UCSD-AML1 (cell line): ENCODE results near the gene MRPS18C.
"Not testable (repeated sequence)": the region's sequence is repeated elsewhere in the genome, so short reads cannot be mapped to it uniquely, and the experiment has no call there.

Source experiments
- DNase-seq: peaks from one replicate; lab custom pipeline; 2025; ENCODE audit not compliant: unreplicated experiment; lab: John Stamatoyannopoulos, UW

MRPS18C gene

DNA sequence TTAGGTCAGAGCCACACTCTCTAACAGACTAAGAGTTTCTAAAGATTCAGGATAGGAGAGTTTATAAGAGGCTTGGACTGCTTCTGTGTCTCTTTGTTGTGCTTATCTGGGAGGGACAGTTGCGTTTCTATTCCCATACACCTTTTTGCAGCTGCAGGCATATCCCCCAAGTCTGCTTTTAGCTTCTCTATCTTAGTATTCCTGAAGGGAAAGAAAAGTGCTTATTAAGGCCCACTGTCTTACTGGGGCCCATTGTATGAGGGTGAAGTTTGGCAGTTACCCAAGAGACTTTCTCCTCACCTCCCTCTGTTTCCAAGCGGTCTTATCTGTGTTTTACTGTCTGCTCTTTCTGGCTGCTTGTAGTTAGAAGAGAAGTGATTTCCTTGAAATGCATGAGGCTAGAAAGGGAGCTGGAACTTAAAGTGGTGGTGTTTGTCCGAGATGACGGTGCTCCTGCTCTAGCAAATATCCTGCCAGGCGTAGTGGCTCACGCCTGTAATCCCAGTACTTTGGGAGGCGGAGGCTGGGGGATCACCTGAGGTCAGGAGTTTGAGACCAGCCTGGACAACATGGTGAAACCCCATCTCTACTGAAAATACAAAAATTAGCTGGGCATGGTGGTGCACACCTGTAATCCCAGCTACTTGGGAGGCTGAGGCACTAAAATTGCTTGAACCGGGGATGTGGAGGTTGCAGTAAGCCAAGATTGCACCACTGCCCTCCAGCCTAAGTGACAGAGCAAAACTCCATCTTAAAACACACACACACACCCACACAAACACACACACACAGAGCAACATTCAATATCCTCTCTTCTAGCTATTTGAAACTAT lies 40.4 kb downstream of the MRPS18C start:
- not testable (repeated sequence) for DNase-seq

GRCh38 chr4:83498187-83498586 lies 42.3 kb downstream of the MRPS18C start:
- no peak for DNase-seq

- DNase-seq, result not testable (repeated sequence)
These were observed 45.8 kb downstream of the MRPS18C start for GRCh38 chr4:83501671-83502070.

- no peak for DNase-seq
These were observed 48.1 kb downstream of the MRPS18C start for GRCh38 chr4:83503974-83504373.

GRCh38 chr4:83504503-83504902 lies 48.6 kb downstream of the MRPS18C start:
- no peak for DNase-seq

DNA sequence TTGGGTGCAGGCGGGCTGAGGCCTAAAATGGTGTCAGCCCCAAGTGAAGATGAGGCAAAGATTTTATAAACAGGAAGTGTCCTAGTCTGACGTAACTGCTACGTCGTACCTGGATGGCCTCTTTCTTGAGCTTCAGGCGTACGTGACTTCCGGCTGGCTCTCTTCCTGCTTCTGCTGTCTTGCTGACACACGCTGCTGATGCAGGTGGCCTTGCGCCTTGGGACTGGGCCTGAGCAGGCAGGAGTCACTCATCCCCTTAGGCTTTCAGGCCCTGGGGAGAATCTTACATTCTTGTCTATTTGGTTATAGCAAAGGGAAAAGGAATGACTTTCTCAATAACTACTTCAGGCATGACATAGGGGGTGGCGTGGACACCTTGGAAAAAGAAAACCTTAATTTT lies 49.1 kb downstream of the MRPS18C start:
- DNase-seq, result no peak

DNA sequence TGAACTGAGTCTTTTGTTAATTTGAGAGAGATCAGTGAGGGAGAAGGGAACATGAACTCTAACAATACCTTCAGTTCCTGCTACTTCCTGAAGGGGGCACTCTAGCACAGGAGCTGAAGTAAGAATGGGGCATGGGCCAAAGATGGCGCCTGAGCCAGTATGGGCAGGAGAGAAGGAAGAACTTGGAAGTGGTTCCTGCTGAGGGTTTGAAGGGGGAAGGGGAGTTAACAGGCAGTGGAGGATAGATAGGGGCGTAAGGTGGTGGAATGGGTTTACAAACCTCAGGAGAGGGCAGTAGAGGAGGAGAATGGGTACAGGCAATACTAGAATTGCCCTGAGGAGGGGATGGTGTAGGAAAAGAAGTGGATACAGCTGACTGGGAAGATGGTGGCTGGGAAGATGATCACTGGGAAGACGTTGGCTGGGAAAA lies 53.3 kb downstream of the MRPS18C start:
- DNase-seq, result peak; percentile 59

DNA sequence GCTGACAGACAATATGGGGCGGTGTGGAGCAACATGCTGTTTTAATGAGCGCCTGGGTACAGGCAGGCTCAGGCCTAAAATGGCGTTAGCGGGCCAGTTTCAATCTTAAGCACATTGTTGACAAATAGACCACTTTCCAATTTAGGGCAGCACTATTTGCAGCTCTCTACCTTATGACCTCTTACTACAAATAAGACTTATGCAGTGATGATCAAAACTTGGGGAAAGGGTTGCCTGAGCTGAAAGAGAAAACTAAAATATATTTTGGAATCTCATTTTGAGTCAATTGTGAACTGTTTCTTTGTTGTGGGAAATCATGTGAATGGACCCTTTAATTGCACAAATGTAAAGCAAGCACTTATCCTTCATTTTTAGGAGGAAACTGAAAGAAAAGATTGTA lies 54.6 kb downstream of the MRPS18C start:
- no peak for DNase-seq
